Measurements from ENCODE around the gene NDUFB4. TPM values are rescaled to one million over a fixed set of nuclear protein-coding genes. Genes with fewer than 3 reads are reported as not detected.

NDUFB4 gene
- total RNA-seq, 1 donor from 2014 or later: 556 TPM

GRCh38 chr3:120650311-120650710, 54.2 kb downstream of the NDUFB4 start:
- DNase-seq: no peak
- Histone ChIP-seq H3K27ac (replicated peaks) (no peak overlapping the region), H3K4me1 (peaks cover 12% of the 10 kb centered on the region), H3K36me3 (no peaks in the 10 kb centered on the region), H3K27me3 (ENCODE audit: low read depth) (no peaks in the 10 kb centered on the region), H3K4me3 (no peak overlapping the region), H3K9me3 (replicated peaks) (no peaks in the 10 kb centered on the region)
- intact Hi-C loops (cut with micrococcal nuclease): no loop called here
- TF ChIP-seq CTCF (IDR thresholded peaks at IDR 0.05; ENCODE audit: borderline replicate concordance): no peak

Other genes starting within 250 kb of the NDUFB4 start
- gene LRRC58, start 247.0 kb upstream of the NDUFB4 start, total RNA-seq: 8.2 TPM
- 243 TPM for gene FSTL1, start 145.3 kb upstream of the NDUFB4 start, total RNA-seq
- gene HGD, start 85.9 kb downstream of the NDUFB4 start, total RNA-seq: 0.49 TPM
- 19.7 TPM for gene RABL3, start 146.2 kb downstream of the NDUFB4 start, total RNA-seq
- gene GTF2E1, start 146.4 kb downstream of the NDUFB4 start, total RNA-seq: 12.9 TPM